Esophagus muscularis mucosa (tissue), 4 donors: ENCODE results near the gene ARMCX2.

Source experiments
- EP300 ChIP-seq: sonication (generic); formaldehyde crosslinking; IDR thresholded peaks from one replicate; pipeline ENCODE4 v1.6.1; 2017; ENCODE audit warnings: antibody characterized with exemption
- POLR2A ChIP-seq: fragments of 450-650 bp; IDR thresholded peaks from one replicate; pipeline ENCODE4 v1.6.1; 2017; ENCODE audit warnings: antibody characterized with exemption, moderate library complexity, mild to moderate bottlenecking, low read depth
- POLR2AphosphoS5 ChIP-seq, 2 donors: sonication (generic); formaldehyde crosslinking; IDR thresholded peaks; one replicate each; pipeline ENCODE4 v1.6.1; 2017; ENCODE audit warnings: antibody characterized with exemption in 2 of 2
- TF ChIP-seq, protein P1 (sequence below), 3 experiments: fragments of 200-600 bp in 2 of 3; fragments of 450-650 bp in 1 of 3; sonication (generic) in 2 of 3; IDR thresholded peaks; one replicate each; pipeline ENCODE4 v1.5.1; 2017 to 2019; ENCODE audit warnings: antibody characterized with exemption in 3 of 3, mild to moderate bottlenecking in 2 of 3, moderate library complexity in 1 of 3

DNA sequence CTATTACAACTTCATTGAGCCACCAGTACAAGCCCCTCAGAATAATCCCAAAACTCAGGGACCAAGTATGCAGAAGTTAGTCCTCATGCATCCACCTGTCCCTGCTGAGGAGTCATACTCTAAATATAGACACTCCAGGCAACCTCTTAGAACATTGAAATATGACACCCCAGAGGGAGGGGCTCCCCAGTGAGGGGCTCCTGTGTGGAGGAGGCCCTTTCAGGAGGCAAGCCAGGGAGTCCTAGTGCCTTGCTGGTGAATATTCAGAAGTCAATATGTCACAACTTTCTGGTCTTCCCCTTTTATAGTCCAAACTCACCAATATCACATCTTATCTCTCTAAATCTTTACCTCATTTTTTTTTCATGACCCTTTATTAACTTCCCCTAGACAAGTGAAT, 40.3 kb downstream of the ARMCX2 start:
- TF ChIP-seq, protein P1, sequence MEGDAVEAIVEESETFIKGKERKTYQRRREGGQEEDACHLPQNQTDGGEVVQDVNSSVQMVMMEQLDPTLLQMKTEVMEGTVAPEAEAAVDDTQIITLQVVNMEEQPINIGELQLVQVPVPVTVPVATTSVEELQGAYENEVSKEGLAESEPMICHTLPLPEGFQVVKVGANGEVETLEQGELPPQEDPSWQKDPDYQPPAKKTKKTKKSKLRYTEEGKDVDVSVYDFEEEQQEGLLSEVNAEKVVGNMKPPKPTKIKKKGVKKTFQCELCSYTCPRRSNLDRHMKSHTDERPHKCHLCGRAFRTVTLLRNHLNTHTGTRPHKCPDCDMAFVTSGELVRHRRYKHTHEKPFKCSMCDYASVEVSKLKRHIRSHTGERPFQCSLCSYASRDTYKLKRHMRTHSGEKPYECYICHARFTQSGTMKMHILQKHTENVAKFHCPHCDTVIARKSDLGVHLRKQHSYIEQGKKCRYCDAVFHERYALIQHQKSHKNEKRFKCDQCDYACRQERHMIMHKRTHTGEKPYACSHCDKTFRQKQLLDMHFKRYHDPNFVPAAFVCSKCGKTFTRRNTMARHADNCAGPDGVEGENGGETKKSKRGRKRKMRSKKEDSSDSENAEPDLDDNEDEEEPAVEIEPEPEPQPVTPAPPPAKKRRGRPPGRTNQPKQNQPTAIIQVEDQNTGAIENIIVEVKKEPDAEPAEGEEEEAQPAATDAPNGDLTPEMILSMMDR (IDR thresholded peaks at IDR 0.05), result no peak
- no peak for TF ChIP-seq POLR2AphosphoS5 (IDR thresholded peaks at IDR 0.05)
- TF ChIP-seq POLR2A, result no peak
- TF ChIP-seq EP300, result no peak
